Tibial artery (tissue), 4 donors: ENCODE data around the gene EFNA5.

Experiments used
- DNase-seq, 2 donors: peaks; one replicate each; pipeline ENCODE4 v3.0.0-alpha.2; 2019
- H3K27ac ChIP-seq, 2 donors: fragments of 200-600 bp; sonication (generic) in 1 of 2; 1 replicate in 1 of 2; 2 replicates in 1 of 2; pipeline ENCODE4 v1.5.1; 2018 to 2019; ENCODE audit warnings: mild to moderate bottlenecking in 1 of 2
- H3K27me3 ChIP-seq, 2 donors: fragments of 200-600 bp; sonication (generic) in 1 of 2; one replicate each; pipeline versions ENCODE4 v1.5.1 to v1.6.0; 2016 to 2019
- H3K36me3 ChIP-seq, 3 donors: fragments of 200-600 bp; sonication (generic) in 2 of 3; one replicate each; pipeline ENCODE4 v1.5.1; 2016 to 2019; ENCODE audit warnings: mild to moderate bottlenecking in 2 of 3
- H3K4me1 ChIP-seq, 4 donors: fragments of 200-600 bp; sonication (generic) in 2 of 4; 1 replicate in 3 of 4; 2 replicates in 1 of 4; pipeline ENCODE4 v1.5.1; 2016 to 2019
- H3K4me3 ChIP-seq, 2 donors: fragments of 200-600 bp; sonication (generic) in 1 of 2; 1 replicate in 1 of 2; 2 replicates in 1 of 2; pipeline ENCODE4 v1.5.1; 2018 to 2019; ENCODE audit warnings: mild to moderate bottlenecking in 2 of 2
- H3K9me3 ChIP-seq, 3 donors: fragments of 200-600 bp; sonication (generic) in 1 of 3; one replicate each; pipeline ENCODE4 v1.5.1; 2016 to 2019
- intact Hi-C: fragments of 100-400 bp; cut with DNase I; formaldehyde crosslinking; loops from one replicate; pipeline ENCODE4 v1.15.0; 2023; ENCODE audit warnings: low total_unique reads
- TF ChIP-seq, protein P1 (sequence below), 2 experiments: fragments of 200-600 bp in 1 of 2; fragments of 450-650 bp in 1 of 2; IDR thresholded peaks; one replicate each; pipeline ENCODE4 v1.5.1; 2017 to 2019; ENCODE audit warnings: antibody characterized with exemption in 2 of 2, mild to moderate bottlenecking in 1 of 2, moderate library complexity in 1 of 2

The EFNA5 gene

DNA sequence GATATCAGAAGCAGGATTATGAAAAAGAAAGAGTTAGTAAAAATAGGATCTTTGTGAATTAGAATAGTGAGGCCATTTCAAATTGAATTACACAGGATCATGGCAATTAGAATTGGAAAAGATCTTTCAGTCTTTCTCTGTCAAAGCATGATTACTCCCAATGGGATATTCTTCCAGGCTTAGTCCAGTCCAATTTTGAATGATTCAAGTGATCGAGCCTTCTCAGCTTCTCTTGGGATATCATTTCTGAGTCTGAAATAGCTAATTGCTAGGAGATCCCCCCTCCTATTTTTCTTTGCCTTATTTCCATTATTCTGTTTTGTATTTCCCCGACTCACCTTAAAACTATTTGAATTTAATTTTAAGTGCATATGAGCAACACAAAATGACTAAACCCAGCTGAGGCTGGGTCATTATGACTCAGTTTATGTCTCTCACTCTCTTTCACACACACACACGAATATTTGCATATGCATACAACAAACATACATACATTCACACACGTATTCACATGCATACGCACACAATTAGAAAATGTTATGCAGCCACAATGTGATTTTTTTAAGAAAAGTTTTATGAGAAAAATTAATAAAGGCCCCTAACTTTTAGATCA is 34.8 kb upstream of the EFNA5 start:
- DNase-seq, result no peak
- Histone ChIP-seq H3K4me1 (peaks cover 0 to 3% (median 0%) of the 10 kb centered on the region in 4 donors), H3K9me3 (peaks cover 0 to 7% (median 0%) of the 10 kb centered on the region in 3 donors), H3K27me3 (no peaks in the 10 kb centered on the region), H3K27ac (no peak overlapping the region), H3K36me3 (no peaks in the 10 kb centered on the region), H3K4me3 (peak overlapping the region in 1 of 2 donors; percentile 9)
- TF ChIP-seq, protein P1, sequence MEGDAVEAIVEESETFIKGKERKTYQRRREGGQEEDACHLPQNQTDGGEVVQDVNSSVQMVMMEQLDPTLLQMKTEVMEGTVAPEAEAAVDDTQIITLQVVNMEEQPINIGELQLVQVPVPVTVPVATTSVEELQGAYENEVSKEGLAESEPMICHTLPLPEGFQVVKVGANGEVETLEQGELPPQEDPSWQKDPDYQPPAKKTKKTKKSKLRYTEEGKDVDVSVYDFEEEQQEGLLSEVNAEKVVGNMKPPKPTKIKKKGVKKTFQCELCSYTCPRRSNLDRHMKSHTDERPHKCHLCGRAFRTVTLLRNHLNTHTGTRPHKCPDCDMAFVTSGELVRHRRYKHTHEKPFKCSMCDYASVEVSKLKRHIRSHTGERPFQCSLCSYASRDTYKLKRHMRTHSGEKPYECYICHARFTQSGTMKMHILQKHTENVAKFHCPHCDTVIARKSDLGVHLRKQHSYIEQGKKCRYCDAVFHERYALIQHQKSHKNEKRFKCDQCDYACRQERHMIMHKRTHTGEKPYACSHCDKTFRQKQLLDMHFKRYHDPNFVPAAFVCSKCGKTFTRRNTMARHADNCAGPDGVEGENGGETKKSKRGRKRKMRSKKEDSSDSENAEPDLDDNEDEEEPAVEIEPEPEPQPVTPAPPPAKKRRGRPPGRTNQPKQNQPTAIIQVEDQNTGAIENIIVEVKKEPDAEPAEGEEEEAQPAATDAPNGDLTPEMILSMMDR (IDR thresholded peaks at IDR 0.05), result no peak
- intact Hi-C loops, result no loop called here

DNA sequence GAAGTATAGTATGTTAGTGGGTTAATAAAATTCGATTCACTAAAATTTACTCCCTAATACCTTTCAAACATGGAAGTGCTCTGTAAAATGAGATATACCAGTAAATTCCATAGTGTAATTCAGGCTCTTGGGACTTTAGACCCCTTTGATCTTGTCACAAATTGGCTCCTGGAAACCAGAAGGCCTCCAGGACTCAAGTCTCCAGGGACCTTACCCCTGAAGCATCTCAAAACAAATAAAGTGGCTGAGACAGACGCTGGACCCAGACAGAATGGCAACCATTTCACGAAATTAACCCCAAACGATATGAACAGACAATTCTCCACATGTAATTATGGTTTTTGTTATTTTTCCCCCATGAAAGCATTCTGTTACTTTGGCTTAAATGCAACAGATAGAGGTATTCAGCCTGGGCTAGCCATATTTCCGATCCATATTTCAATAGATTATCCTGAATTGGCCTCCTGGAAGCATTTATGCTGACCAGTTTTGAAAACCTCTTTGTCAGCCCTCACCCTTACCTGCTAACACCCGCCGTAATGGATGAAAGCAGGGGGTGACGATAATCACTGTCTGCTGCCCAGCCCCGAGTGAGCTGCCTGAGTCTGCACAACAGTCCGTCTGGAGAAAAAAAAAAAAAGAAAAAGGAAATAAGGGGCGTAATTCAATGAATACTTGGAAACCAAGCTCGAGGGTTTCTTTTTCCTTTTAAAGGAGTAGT is 34.1 kb upstream of the EFNA5 start:
- intact Hi-C loops, result no loop called here
- no peak overlapping the region for H3K27ac ChIP-seq
- peaks cover 0 to 7% (median 0%) of the 10 kb centered on the region in 3 donors for H3K9me3 ChIP-seq
- no peaks in the 10 kb centered on the region for H3K27me3 ChIP-seq
- no peak for DNase-seq
- H3K4me3 ChIP-seq, result peak overlapping the region in 1 of 2 donors; percentile 9
- no peaks in the 10 kb centered on the region for H3K36me3 ChIP-seq
- TF ChIP-seq, protein P1 (IDR thresholded peaks at IDR 0.05), result no peak
- H3K4me1 ChIP-seq, result peaks cover 0 to 3% (median 0%) of the 10 kb centered on the region in 4 donors

DNA sequence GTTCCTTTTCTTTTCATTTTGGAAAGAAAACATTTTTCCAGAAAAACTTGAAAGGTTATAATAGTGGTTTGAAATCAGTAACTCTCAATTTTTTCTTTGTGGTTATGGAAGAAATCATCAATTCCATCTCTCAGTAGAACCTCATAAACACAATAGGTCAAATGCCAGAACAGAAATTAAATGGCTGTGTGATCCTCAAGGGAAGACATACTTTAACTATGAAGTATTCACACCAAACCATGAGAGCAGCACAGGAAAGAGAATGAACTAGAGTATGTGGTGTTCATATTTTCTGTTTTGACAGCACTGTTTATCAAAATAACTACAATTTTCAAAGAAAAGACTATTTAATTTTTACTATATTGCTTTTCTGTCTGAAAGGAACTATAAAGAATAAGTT is 29.7 kb upstream of the EFNA5 start:
- intact Hi-C loops, result no loop called here
- Histone ChIP-seq H3K36me3 (no peaks in the 10 kb centered on the region), H3K4me3 (no peak overlapping the region), H3K9me3 (no peaks in the 10 kb centered on the region), H3K27ac (no peak overlapping the region), H3K27me3 (no peaks in the 10 kb centered on the region), H3K4me1 (peaks cover 0 to 3% (median 0%) of the 10 kb centered on the region in 4 donors)
- DNase-seq, result no peak
- TF ChIP-seq, protein P1 (IDR thresholded peaks at IDR 0.05), result no peak

DNA sequence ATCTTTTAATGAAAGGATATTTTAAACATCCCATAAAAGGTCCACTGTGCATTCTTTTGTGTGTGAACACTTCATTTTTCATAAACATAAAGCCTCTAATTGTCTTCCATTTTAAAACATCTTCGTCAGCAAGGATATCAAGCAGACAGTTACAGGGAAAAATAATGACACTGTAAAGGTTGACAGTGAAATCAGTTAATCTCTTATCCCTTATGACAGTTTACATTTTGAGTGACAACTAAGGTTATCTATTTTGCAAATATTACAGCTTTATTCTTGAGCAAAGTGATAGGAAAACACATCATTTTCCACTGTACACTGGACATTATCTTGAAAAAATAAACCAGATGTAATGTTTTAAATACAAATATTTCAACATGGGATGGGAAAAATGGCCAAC is 28.7 kb upstream of the EFNA5 start:
- intact Hi-C loops, result no loop called here
- H3K27me3 ChIP-seq, result no peaks in the 10 kb centered on the region
- no peak for DNase-seq
- no peaks in the 10 kb centered on the region for H3K36me3 ChIP-seq
- H3K4me1 ChIP-seq, result no peaks in the 10 kb centered on the region
- TF ChIP-seq, protein P1 (IDR thresholded peaks at IDR 0.05), result no peak
- no peak overlapping the region for H3K4me3 ChIP-seq
- H3K27ac ChIP-seq, result no peak overlapping the region
- no peaks in the 10 kb centered on the region for H3K9me3 ChIP-seq

DNA sequence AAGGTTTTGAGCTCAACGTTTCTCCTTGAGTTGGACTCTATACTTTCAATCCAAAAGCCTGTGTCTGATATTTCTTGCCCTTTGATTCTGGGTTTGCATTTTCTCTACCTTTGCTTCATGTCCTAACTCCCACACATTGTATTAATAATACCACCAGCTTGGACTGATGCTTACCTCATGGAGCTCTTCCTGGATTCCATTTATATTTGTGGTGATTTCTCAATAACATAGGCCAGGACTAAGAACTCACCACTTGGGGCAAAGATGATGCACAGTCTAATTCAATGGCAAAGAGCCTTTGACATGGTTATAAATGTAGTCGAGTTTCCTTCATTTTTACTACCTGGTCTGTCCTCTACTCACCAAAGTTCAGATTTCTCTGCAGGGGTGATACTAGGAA is 27.5 kb upstream of the EFNA5 start:
- H3K27me3 ChIP-seq, result no peaks in the 10 kb centered on the region
- H3K4me3 ChIP-seq, result no peak overlapping the region
- no peaks in the 10 kb centered on the region for H3K9me3 ChIP-seq
- TF ChIP-seq, protein P1 (IDR thresholded peaks at IDR 0.05), result no peak
- no peak for DNase-seq
- intact Hi-C loops, result no loop called here
- no peaks in the 10 kb centered on the region for H3K4me1 ChIP-seq
- no peak overlapping the region for H3K27ac ChIP-seq
- H3K36me3 ChIP-seq, result no peaks in the 10 kb centered on the region
